PC-9 (cell line): ENCODE results near the gene RD3L. TPM values are rescaled to one million over a fixed set of nuclear protein-coding genes. Genes with fewer than 3 reads are reported as not detected.

Experiments used
- BruUV-seq: library from RNA; stranded (reverse); fragments of 400-500 nt; replicated peaks from 2 replicates; lab custom pipeline; 2021; lab: Mats Ljungman, UMichigan
- CTCF ChIA-PET: fragments of 300-600 bp; sonication (Branson Sonifier 250); formaldehyde crosslinking; loops from one replicate; lab custom pipeline; 2022; ENCODE audit warnings: antibody characterized with exemption; lab: Charles Lee
- POLR2A ChIA-PET: fragments of 300-600 bp; sonication (Branson Sonifier 250); formaldehyde crosslinking; loops from one replicate; lab custom pipeline; 2022; ENCODE audit warnings: antibody characterized with exemption; ENCODE audit not compliant: unreplicated experiment; lab: Charles Lee
- DNase-seq, 2 experiments: peaks; one replicate each; pipeline versions ENCODE4 v3.0.0 to v3.0.0-alpha.2; 2015 to 2022; ENCODE audit warnings: mixed read lengths in 1 of 2
- H2AFZ ChIP-seq: fragments of 200-600 bp; sonication (generic); 2 replicates; pipeline ENCODE4 v1.8.1; 2017; ENCODE audit warnings: antibody characterized with exemption
- H3F3A ChIP-seq: fragments of 200-600 bp; sonication (generic); 2 replicates; pipeline ENCODE4 v1.8.1; 2017; ENCODE audit warnings: antibody characterized with exemption, mild to moderate bottlenecking, low read depth; ENCODE audit not compliant: insufficient read depth
- H3K27ac ChIP-seq: fragments of 200-600 bp; sonication (generic); 2 replicates; pipeline ENCODE4 v1.6.1; 2016; ENCODE audit warnings: mixed run types
- H3K27me3 ChIP-seq: fragments of 200-600 bp; sonication (generic); 2 replicates; pipeline ENCODE4 v1.6.1; 2016; ENCODE audit warnings: low read depth, mixed run types; ENCODE audit not compliant: insufficient read depth
- H3K36me3 ChIP-seq: fragments of 200-600 bp; sonication (generic); 2 replicates; pipeline ENCODE4 v1.6.1; 2016; ENCODE audit warnings: low read depth, mixed run types
- H3K4me1 ChIP-seq: fragments of 200-600 bp; sonication (generic); replicated peaks from 2 replicates; pipeline ENCODE4 v1.6.1; 2016; ENCODE audit warnings: mixed run types; ENCODE audit not compliant: insufficient read depth
- H3K4me2 ChIP-seq: fragments of 200-600 bp; sonication (generic); 2 replicates; pipeline ENCODE4 v1.6.1; 2017; ENCODE audit warnings: mixed run types
- H3K4me3 ChIP-seq: fragments of 200-600 bp; sonication (generic); 2 replicates; pipeline ENCODE4 v1.6.1; 2016; ENCODE audit warnings: mixed run types
- H3K79me2 ChIP-seq: fragments of 200-600 bp; sonication (generic); 2 replicates; pipeline ENCODE4 v1.6.1; 2017; ENCODE audit warnings: low read depth, mixed run types
- H3K9me2 ChIP-seq: fragments of 200-600 bp; sonication (generic); 2 replicates; pipeline ENCODE4 v1.8.1; 2017; ENCODE audit warnings: mild to moderate bottlenecking; ENCODE audit not compliant: insufficient read depth
- H3K9me3 ChIP-seq: fragments of 200-600 bp; sonication (generic); 2 replicates; pipeline ENCODE4 v1.8.1; 2016; ENCODE audit warnings: low read depth; ENCODE audit not compliant: insufficient read depth
- H4K20me1 ChIP-seq: fragments of 200-600 bp; sonication (generic); 2 replicates; pipeline ENCODE4 v1.8.1; 2017; ENCODE audit not compliant: insufficient read depth
- EZH2 ChIP-seq: fragments of 200-600 bp; sonication (generic); IDR thresholded peaks from 2 replicates; pipeline ENCODE4 v1.8.0; 2017; ENCODE audit warnings: antibody characterized with exemption, low read depth
- intact Hi-C: fragments of 100-400 bp; cut with micrococcal nuclease; formaldehyde crosslinking; loops from one replicate; pipeline ENCODE4 v1.10.0; 2022; ENCODE audit not compliant: unreplicated experiment
- total RNA-seq: library from RNA; stranded (reverse); gene quantifications from 2 replicates; pipeline ENCODE4 v1.2.3, GENCODE V29; 2021
- TF ChIP-seq, protein P1 (sequence below): fragments of 200-600 bp; sonication (generic); conservative IDR thresholded peaks from 2 replicates; pipeline ENCODE4 v1.6.1; 2017; ENCODE audit warnings: mixed run types, antibody characterized with exemption, mild to moderate bottlenecking, moderate library complexity

The RD3L gene
- total RNA-seq, 1 experiment from 2014 or later, result not detected

DNA sequence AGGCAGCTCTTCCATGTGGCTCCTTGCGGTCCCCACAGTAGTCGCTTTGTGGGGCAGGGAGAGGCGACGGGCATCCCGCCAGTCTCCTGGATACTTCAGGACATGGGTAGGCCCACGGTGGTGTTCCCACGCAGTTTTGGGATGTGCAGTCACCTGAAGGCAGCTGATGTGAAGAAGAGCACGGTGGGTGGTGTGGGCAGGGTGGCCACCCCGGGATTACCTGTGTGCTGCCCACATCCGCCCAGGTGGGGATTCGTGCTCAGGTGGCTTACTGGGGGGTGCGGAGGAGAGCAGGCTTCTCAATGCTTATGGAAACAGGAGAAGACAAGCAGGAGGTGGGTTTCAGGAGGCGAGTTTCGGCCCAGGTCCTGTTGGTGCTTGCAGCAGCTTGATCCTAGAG lies 42.5 kb downstream of the RD3L start:
- no peaks in the 10 kb centered on the region for H3K9me2 ChIP-seq
- no peaks in the 10 kb centered on the region for H3K79me2 ChIP-seq
- H3K36me3 ChIP-seq, result no peaks in the 10 kb centered on the region
- no peak overlapping the region for H2AFZ ChIP-seq
- intact Hi-C loops, result no loop called here
- H3K4me3 ChIP-seq, result no peak overlapping the region
- TF ChIP-seq EZH2, result no peak
- TF ChIP-seq, protein P1, sequence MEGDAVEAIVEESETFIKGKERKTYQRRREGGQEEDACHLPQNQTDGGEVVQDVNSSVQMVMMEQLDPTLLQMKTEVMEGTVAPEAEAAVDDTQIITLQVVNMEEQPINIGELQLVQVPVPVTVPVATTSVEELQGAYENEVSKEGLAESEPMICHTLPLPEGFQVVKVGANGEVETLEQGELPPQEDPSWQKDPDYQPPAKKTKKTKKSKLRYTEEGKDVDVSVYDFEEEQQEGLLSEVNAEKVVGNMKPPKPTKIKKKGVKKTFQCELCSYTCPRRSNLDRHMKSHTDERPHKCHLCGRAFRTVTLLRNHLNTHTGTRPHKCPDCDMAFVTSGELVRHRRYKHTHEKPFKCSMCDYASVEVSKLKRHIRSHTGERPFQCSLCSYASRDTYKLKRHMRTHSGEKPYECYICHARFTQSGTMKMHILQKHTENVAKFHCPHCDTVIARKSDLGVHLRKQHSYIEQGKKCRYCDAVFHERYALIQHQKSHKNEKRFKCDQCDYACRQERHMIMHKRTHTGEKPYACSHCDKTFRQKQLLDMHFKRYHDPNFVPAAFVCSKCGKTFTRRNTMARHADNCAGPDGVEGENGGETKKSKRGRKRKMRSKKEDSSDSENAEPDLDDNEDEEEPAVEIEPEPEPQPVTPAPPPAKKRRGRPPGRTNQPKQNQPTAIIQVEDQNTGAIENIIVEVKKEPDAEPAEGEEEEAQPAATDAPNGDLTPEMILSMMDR, result no peak
- H3K27me3 ChIP-seq, result no peaks in the 10 kb centered on the region
- peaks cover under 1% of the 10 kb centered on the region; the same call in 1 of the 2 replicates for H3K4me1 ChIP-seq
- ChIA-PET POLR2A (no interaction called here), CTCF (interaction anchor here (0.8 to 1.2 kb wide), 2 partner anchors 38 to 68 kb away, joined by 3 to 8 read pairs; no protein-coding TSS in a partner anchor)
- no peaks in the 10 kb centered on the region for H4K20me1 ChIP-seq
- no peaks in the 10 kb centered on the region for H3K9me3 ChIP-seq
- no peak for DNase-seq
- BruUV-seq, result no TSS peak
- no peaks in the 10 kb centered on the region for H3F3A ChIP-seq
- H3K27ac ChIP-seq, result no peak overlapping the region
- H3K4me2 ChIP-seq, result no peak overlapping the region

DNA sequence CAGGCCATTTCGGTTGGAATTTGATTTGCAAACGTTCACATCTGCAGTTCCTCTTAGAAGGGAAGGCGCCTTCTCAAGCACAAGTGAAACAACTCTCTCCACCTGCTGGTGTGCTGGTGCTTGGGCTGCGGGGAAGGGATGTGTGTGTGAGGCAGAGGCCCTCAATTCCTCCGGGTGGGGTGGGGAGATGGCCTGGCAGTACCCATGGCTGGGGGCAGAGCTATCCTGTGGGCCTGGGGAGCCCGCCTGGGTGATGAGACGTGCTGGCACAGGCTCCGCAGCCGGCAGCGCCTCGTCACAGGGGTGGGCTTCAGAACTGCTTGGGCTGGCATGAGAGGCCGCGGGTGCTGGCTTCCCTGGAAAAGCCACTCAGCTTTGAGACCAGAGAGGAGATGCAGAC lies 43.0 kb downstream of the RD3L start:
- H3K36me3 ChIP-seq, result no peaks in the 10 kb centered on the region
- CTCF ChIA-PET, result interaction anchor here (0.8 kb wide), 1 partner anchor 67 kb away, joined by 3 read pairs; no protein-coding TSS in a partner anchor
- no TSS peak for BruUV-seq

DNA sequence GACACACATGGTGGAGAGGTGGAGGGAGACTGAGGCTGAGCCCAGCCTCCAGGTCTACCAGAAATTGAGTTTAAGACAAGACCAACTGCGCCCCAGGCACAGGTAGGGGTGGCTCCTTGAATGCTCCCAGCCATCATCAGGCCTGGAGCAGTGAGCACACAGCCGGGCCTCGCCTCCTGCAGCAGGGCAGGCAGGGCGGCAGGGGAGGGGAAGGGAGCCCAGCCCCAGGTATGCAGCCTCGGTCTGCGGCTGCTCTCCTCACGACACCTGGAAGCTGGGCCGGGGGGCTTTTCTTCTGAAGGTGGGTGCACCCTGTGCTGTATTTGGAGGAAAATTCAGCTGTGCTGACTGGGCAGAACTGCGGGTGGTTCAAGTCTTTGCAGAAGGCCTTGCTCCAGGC lies 43.6 kb downstream of the RD3L start:
- peaks cover 12% of the 10 kb centered on the region for H3K4me1 ChIP-seq
- no peaks in the 10 kb centered on the region for H3K9me3 ChIP-seq
- intact Hi-C loops, result no loop called here
- H3K9me2 ChIP-seq, result no peaks in the 10 kb centered on the region
- H3F3A ChIP-seq, result no peaks in the 10 kb centered on the region
- no peak for DNase-seq
- no TSS peak for BruUV-seq
- no peaks in the 10 kb centered on the region for H3K27me3 ChIP-seq
- no peak overlapping the region for H2AFZ ChIP-seq
- H3K27ac ChIP-seq, result no peak overlapping the region
- POLR2A ChIA-PET, result no interaction called here
- no peaks in the 10 kb centered on the region for H3K79me2 ChIP-seq
- no peak for TF ChIP-seq EZH2
- TF ChIP-seq, protein P1, result no peak
- H4K20me1 ChIP-seq, result no peaks in the 10 kb centered on the region
- H3K4me2 ChIP-seq, result no peak overlapping the region
- H3K4me3 ChIP-seq, result no peak overlapping the region
- CTCF ChIA-PET, result no interaction called here
- no peaks in the 10 kb centered on the region for H3K36me3 ChIP-seq

More for the DNA sequence above, 43.0 kb downstream of the RD3L start:
- Histone ChIP-seq H3K4me1 (peaks cover 6% of the 10 kb centered on the region), H4K20me1 (no peaks in the 10 kb centered on the region), H2AFZ (no peak overlapping the region), H3K27ac (no peak overlapping the region), H3F3A (no peaks in the 10 kb centered on the region), H3K9me3 (no peaks in the 10 kb centered on the region), H3K4me2 (no peak overlapping the region), H3K9me2 (no peaks in the 10 kb centered on the region), H3K27me3 (no peaks in the 10 kb centered on the region), H3K4me3 (no peak overlapping the region), H3K79me2 (no peaks in the 10 kb centered on the region)
- TF ChIP-seq, protein P1, result no peak
- no peak for TF ChIP-seq EZH2
- intact Hi-C loops, result no loop called here
- DNase-seq, result no peak
- POLR2A ChIA-PET, result no interaction called here
